Tongue (tissue), 3 donors: ENCODE data around the gene C1R. TPM values are rescaled to one million over a fixed set of nuclear protein-coding genes. Genes with fewer than 3 reads are reported as not detected.

Source experiments
- DNase-seq: peaks from one replicate; pipeline ENCODE4 v3.0.0-alpha.2; 2015
- small RNA-seq: library from RNA; depleted of rRNA; stranded (forward); fragments of <200 nt; gene quantifications from one replicate; pipeline ENCODE3, GENCODE V24; 2014; ENCODE audit warnings: low replicate concordance
- total RNA-seq: library from RNA; depleted of rRNA; stranded (reverse); fragments of >200 nt; gene quantifications from one replicate; pipeline ENCODE4 v1.2.3, GENCODE V29; 2014

Gene C1R
- total RNA-seq, 1 donor from 2014 or later, result 100 TPM

DNA sequence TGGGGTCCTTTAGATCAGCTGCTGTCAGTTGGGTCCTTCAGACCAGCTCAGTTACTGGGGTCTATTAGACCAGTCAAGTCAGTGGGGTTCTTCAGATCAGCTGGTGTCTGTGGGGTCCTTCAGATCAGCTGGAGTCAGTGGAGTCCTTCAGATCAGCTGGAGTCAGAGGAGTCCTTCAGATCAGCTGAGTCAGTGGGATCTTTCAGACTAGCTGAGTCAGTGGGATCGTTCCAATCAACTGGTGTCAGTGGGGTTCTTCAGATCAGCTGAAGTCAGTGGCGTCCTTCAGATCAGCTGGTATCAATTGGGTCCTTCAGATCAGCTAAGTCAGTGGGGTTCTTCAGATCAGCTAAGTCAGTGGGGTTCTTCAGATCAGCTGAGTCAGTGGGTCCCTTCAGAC, 59.3 kb downstream of the C1R start:
- no peak for DNase-seq

DNA sequence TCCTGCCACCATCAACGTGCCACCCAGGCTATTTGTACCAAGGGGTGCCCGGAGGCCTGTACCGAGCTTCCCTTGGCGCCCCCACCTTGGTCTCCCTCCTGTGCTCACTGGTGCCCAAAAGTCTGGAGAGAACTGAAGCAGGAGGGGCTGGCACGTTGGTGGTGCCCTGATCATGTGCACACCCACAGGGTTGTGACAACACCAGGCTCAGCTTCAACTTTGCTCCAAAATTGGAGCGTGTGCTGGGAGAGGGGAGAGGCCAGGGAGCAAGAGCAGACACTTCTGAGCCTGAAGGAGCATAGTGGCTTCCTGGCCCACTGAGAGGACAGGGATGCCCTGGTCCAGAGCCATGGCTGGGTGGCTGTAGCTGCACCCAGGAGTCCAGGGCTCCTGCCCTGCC, 60.9 kb downstream of the C1R start:
- no peak for DNase-seq

Small RNAs within 50 kb of the gene (small RNA-seq; reads per million reads assigned to genes)
- not detected for gene AC006512.1
- not detected for gene RNU6-485P

Other genes starting within 250 kb of the C1R start
- 5.9 TPM for gene CDCA3, start 241.2 kb downstream of the C1R start, total RNA-seq
- 67.0 TPM for gene USP5, start 240.3 kb downstream of the C1R start, total RNA-seq
- gene TPI1, start 224.9 kb downstream of the C1R start, total RNA-seq, result 1,153 TPM
- gene SPSB2, start 219.1 kb downstream of the C1R start, total RNA-seq, result 3.8 TPM
- 5.9 TPM for gene LRRC23, start 187.6 kb downstream of the C1R start, total RNA-seq
- 5.5 TPM for gene ENO2, start 177.9 kb downstream of the C1R start, total RNA-seq
- gene ATN1, start 164.5 kb downstream of the C1R start, total RNA-seq, result 34.3 TPM
- gene RNU7-1, start 148.6 kb downstream of the C1R start, total RNA-seq, result not detected
- gene C12orf57, start 148.4 kb downstream of the C1R start, total RNA-seq, result 135 TPM
- 11.4 TPM for gene PTPN6, start 141.1 kb downstream of the C1R start, total RNA-seq
- 238 TPM for gene PHB2, start 121.8 kb downstream of the C1R start, total RNA-seq
- gene EMG1, start 121.5 kb downstream of the C1R start, total RNA-seq, result 31.3 TPM
- gene LPCAT3, start 74.0 kb downstream of the C1R start, total RNA-seq, result 13.1 TPM
- gene C1S, start 31.7 kb downstream of the C1R start, total RNA-seq, result 87.7 TPM
- 23.1 TPM for gene C1RL, start 16.8 kb upstream of the C1R start, total RNA-seq
- 1.8 TPM for gene RBP5, start 36.4 kb upstream of the C1R start, total RNA-seq
- gene CLSTN3, start 37.9 kb upstream of the C1R start, total RNA-seq, result 32.2 TPM
- 66.1 TPM for gene PEX5, start 97.2 kb upstream of the C1R start, total RNA-seq
- not detected for gene ACSM4, start 211.6 kb upstream of the C1R start, total RNA-seq